Hepatocyte (in vitro differentiated cells): ENCODE results near the gene LINC00632. TPM values are rescaled to one million over a fixed set of nuclear protein-coding genes. Genes with fewer than 3 reads are reported as not detected.

ENCODE experiments used
- DNase-seq: peaks from one replicate; pipeline ENCODE4 v3.0.0-alpha.2; 2016; ENCODE audit warnings: low spot score
- H2AFZ ChIP-seq: fragments of 200-600 bp; sonication (generic); 2 replicates; pipeline ENCODE4 v1.6.0; 2016; ENCODE audit warnings: antibody characterized with exemption, mild to moderate bottlenecking
- H3K27ac ChIP-seq: fragments of 200-600 bp; sonication (generic); 2 replicates; pipeline ENCODE4 v1.5.1; 2016; ENCODE audit warnings: mild to moderate bottlenecking
- H3K27me3 ChIP-seq: fragments of 200-600 bp; sonication (generic); 2 replicates; pipeline ENCODE4 v1.6.1; 2016
- H3K36me3 ChIP-seq: fragments of 200-600 bp; sonication (generic); replicated peaks from 2 replicates; pipeline ENCODE4 v1.5.1; 2016; ENCODE audit warnings: low read depth; ENCODE audit not compliant: insufficient read depth
- H3K4me1 ChIP-seq: fragments of 200-600 bp; sonication (generic); 2 replicates; pipeline ENCODE4 v1.5.1; 2016; ENCODE audit warnings: mild to moderate bottlenecking, moderate library complexity; ENCODE audit not compliant: insufficient read depth
- H3K4me2 ChIP-seq: fragments of 200-600 bp; sonication (generic); 2 replicates; pipeline ENCODE4 v1.6.0; 2016
- H3K4me3 ChIP-seq: fragments of 200-600 bp; sonication (generic); 2 replicates; pipeline ENCODE4 v1.5.1; 2016; ENCODE audit warnings: mild to moderate bottlenecking
- H3K79me2 ChIP-seq: fragments of 200-600 bp; sonication (generic); 2 replicates; pipeline ENCODE4 v1.6.0; 2017; ENCODE audit warnings: mild to moderate bottlenecking
- H3K9me2 ChIP-seq: fragments of 200-600 bp; sonication (generic); replicated peaks from 2 replicates; pipeline ENCODE4 v1.6.0; 2017; ENCODE audit warnings: mild to moderate bottlenecking; ENCODE audit not compliant: insufficient read depth
- H3K9me3 ChIP-seq: fragments of 200-600 bp; sonication (generic); 2 replicates; pipeline ENCODE4 v1.5.1; 2016; ENCODE audit warnings: low read depth, mild to moderate bottlenecking
- H4K20me1 ChIP-seq: fragments of 200-600 bp; sonication (generic); 2 replicates; pipeline ENCODE4 v1.6.0; 2016; ENCODE audit warnings: mild to moderate bottlenecking; ENCODE audit not compliant: insufficient read depth, poor library complexity, severe bottlenecking
- EZH2 ChIP-seq: fragments of 200-600 bp; sonication (generic); IDR thresholded peaks from 2 replicates; pipeline ENCODE4 v1.6.1; 2016; ENCODE audit warnings: antibody characterized with exemption, mild to moderate bottlenecking, borderline replicate concordance
- EZH2phosphoT487 ChIP-seq: fragments of 200-600 bp; sonication (generic); IDR thresholded peaks from one replicate; pipeline ENCODE4 v1.6.1; 2018; ENCODE audit warnings: antibody characterized with exemption, mild to moderate bottlenecking, low read depth, moderate library complexity; ENCODE audit not compliant: unreplicated experiment, severe bottlenecking
- WGBS: methylation state at CpG from one replicate; pipeline ENCODE4 v1.1.6; 2016; ENCODE audit warnings: low lambda C conversion rate; ENCODE audit errors: missing lambda C conversion rate; 5-methylcytosine and 5-hydroxymethylcytosine counted together
- polyA plus RNA-seq: library from polyadenylated mRNA; unstranded; fragments of >200 nt; fragmentation: Nextera tagmentation; extraction: Ambion mirVana; gene quantifications from 2 replicates; pipeline ENCODE4 v1.2.1, GENCODE V29; 2016
- total RNA-seq: library from RNA; depleted of rRNA; stranded (reverse); fragments of >200 nt; gene quantifications from 2 replicates; pipeline ENCODE4 v1.2.3, GENCODE V29; 2014
- TF ChIP-seq, protein P1 (sequence below): fragments of 200-600 bp; sonication (generic); IDR thresholded peaks from 2 replicates; pipeline ENCODE4 v1.5.1; 2016; ENCODE audit warnings: antibody characterized with exemption, mild to moderate bottlenecking; ENCODE audit not compliant: poor library complexity

The LINC00632 gene
- total and polyA plus RNA-seq, 2 experiments from 2014 or later = 51.5 to 245 TPM

DNA sequence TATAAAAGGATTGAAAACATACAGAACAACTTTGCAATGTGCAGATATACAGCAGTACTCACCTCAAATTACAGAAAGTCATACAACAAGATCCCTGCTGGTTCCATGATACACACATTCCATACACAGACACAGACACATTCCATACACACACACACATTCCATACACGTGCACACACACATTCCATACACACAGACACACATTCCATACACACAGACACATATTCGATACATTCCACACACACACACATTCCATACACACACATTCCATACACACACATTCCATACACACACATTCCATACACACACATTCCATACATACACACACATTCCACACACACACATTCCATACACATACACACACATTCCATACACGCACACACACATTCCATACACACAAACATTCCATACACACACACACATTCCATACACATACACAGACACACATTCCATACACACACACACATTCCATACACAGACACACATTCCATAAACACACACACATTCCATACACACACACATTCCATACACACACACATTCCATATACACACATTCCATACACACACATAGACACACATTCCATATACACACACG lies 13.7 kb downstream of the LINC00632 start:
- no peaks in the 10 kb centered on the region for H3K9me3 ChIP-seq
- no peaks in the 10 kb centered on the region for H4K20me1 ChIP-seq
- H3K79me2 ChIP-seq = no peaks in the 10 kb centered on the region
- H3K9me2 ChIP-seq = no peaks in the 10 kb centered on the region
- H3K4me1 ChIP-seq = no peaks in the 10 kb centered on the region
- H3K4me2 ChIP-seq = no peak overlapping the region
- H3K36me3 ChIP-seq = no peaks in the 10 kb centered on the region
- 68% methylated on average over 4 of the region's 4 CpGs for WGBS
- TF ChIP-seq, protein P1, sequence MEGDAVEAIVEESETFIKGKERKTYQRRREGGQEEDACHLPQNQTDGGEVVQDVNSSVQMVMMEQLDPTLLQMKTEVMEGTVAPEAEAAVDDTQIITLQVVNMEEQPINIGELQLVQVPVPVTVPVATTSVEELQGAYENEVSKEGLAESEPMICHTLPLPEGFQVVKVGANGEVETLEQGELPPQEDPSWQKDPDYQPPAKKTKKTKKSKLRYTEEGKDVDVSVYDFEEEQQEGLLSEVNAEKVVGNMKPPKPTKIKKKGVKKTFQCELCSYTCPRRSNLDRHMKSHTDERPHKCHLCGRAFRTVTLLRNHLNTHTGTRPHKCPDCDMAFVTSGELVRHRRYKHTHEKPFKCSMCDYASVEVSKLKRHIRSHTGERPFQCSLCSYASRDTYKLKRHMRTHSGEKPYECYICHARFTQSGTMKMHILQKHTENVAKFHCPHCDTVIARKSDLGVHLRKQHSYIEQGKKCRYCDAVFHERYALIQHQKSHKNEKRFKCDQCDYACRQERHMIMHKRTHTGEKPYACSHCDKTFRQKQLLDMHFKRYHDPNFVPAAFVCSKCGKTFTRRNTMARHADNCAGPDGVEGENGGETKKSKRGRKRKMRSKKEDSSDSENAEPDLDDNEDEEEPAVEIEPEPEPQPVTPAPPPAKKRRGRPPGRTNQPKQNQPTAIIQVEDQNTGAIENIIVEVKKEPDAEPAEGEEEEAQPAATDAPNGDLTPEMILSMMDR = no peak
- no peak for TF ChIP-seq EZH2
- no peak overlapping the region for H3K27ac ChIP-seq
- DNase-seq = no peak
- no peaks in the 10 kb centered on the region for H3K27me3 ChIP-seq
- H2AFZ ChIP-seq = no peak overlapping the region
- no peak overlapping the region for H3K4me3 ChIP-seq

GRCh38 chrX:140724309-140724708 lies 14.8 kb downstream of the LINC00632 start:
- H3K27me3 ChIP-seq = no peaks in the 10 kb centered on the region
- DNase-seq = no peak
- H3K9me2 ChIP-seq = no peaks in the 10 kb centered on the region
- H3K4me3 ChIP-seq = no peak overlapping the region
- no peaks in the 10 kb centered on the region for H3K4me1 ChIP-seq
- H3K9me3 ChIP-seq = no peaks in the 10 kb centered on the region
- no peaks in the 10 kb centered on the region for H3K79me2 ChIP-seq
- WGBS = 96% methylated on average over 3 of the region's 3 CpGs
- TF ChIP-seq, protein P1 = no peak
- TF ChIP-seq EZH2 (no peak), EZH2phosphoT487 (no peak)
- H3K4me2 ChIP-seq = no peak overlapping the region
- H2AFZ ChIP-seq = no peak overlapping the region
- H3K36me3 ChIP-seq = no peaks in the 10 kb centered on the region
- no peaks in the 10 kb centered on the region for H4K20me1 ChIP-seq
- no peak overlapping the region for H3K27ac ChIP-seq

DNA sequence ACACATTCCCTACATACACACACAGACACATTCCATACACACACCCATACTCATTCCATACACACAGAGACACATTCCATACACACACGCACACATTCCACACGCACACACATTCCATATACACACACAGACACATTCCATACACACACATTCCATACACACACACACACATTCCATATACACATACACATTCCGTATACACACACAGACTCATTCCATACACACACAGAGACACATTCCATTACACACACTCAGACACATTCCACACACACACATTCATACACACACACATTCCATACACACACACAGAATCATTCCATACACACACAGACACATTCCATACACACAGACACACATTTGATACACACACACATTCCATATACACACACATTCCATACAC lies 15.2 kb downstream of the LINC00632 start:
- Histone ChIP-seq H2AFZ (no peak overlapping the region), H3K4me3 (no peak overlapping the region), H3K36me3 (no peaks in the 10 kb centered on the region), H3K27ac (no peak overlapping the region), H3K9me2 (no peaks in the 10 kb centered on the region), H3K27me3 (no peaks in the 10 kb centered on the region), H3K79me2 (no peaks in the 10 kb centered on the region), H3K4me1 (no peaks in the 10 kb centered on the region), H3K9me3 (no peaks in the 10 kb centered on the region), H3K4me2 (no peak overlapping the region), H4K20me1 (no peaks in the 10 kb centered on the region)
- WGBS = 79% methylated on average over 3 of the region's 3 CpGs
- no peak for DNase-seq
- TF ChIP-seq, protein P1 = no peak
- TF ChIP-seq EZH2 = no peak
- no peak for TF ChIP-seq EZH2phosphoT487

- Histone ChIP-seq H3K27ac (no peak overlapping the region), H4K20me1 (no peaks in the 10 kb centered on the region), H3K9me2 (no peaks in the 10 kb centered on the region), H3K9me3 (no peaks in the 10 kb centered on the region), H3K27me3 (no peaks in the 10 kb centered on the region), H3K79me2 (no peaks in the 10 kb centered on the region), H3K36me3 (no peaks in the 10 kb centered on the region), H3K4me3 (no peak overlapping the region), H3K4me1 (no peaks in the 10 kb centered on the region), H2AFZ (no peak overlapping the region), H3K4me2 (no peak overlapping the region)
- 93% methylated on average over 4 of the region's 4 CpGs for WGBS
- TF ChIP-seq EZH2phosphoT487 (no peak), EZH2 (no peak)
- TF ChIP-seq, protein P1 = no peak
- no peak for DNase-seq
Observed at GRCh38 chrX:140725500-140725899, 15.9 kb downstream of the LINC00632 start.
